ENCODE measurements around the gene BRSK2. TPM values are rescaled to one million over a fixed set of nuclear protein-coding genes. Genes with fewer than 3 reads are reported as not detected.
A peak's percentile ranks its signal among the peaks of the same experiment; 100 is the strongest.

The BRSK2 gene
- total RNA-seq, 2 experiments from 2014 or later, result 0.22 to 0.55 TPM

DNA sequence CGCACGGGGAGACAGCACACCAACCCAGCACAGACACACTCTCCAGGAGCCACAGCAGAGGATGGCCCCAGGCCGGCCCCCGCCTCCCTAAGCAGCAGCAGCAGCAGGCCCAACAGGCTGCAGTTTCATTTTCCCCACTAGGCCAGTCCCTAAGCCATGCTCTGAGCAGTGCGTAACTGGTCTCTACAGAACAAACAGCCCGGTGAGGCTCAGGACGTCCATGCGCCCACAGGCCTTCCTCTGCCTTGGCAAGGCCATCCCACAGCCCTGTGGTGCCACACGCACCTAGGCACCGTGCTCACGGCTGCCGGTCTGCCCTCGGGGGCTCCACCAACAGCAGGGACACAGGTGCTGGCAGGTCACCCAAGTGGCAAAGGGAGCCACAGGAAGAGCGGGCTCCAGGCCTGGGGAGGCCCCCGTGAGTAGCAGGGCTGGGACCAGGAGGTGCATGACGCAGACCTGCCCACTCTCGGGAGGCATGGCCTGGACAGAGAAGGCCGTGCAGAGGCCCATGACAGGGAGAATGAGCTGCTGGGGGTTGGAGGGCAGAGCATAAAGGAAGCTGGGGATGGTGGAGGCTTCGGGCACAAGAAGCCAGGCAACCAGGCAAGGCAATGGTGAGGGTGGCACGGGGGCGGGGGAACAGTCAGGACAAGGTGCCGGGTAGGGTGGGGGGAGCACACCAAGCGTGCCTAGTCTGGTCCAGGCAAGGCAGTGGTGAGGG, 98.3 kb downstream of the BRSK2 start:
- TF ChIP-seq, protein P1, sequence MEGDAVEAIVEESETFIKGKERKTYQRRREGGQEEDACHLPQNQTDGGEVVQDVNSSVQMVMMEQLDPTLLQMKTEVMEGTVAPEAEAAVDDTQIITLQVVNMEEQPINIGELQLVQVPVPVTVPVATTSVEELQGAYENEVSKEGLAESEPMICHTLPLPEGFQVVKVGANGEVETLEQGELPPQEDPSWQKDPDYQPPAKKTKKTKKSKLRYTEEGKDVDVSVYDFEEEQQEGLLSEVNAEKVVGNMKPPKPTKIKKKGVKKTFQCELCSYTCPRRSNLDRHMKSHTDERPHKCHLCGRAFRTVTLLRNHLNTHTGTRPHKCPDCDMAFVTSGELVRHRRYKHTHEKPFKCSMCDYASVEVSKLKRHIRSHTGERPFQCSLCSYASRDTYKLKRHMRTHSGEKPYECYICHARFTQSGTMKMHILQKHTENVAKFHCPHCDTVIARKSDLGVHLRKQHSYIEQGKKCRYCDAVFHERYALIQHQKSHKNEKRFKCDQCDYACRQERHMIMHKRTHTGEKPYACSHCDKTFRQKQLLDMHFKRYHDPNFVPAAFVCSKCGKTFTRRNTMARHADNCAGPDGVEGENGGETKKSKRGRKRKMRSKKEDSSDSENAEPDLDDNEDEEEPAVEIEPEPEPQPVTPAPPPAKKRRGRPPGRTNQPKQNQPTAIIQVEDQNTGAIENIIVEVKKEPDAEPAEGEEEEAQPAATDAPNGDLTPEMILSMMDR (IDR thresholded peaks at IDR 0.05), result no peak
- Histone ChIP-seq H3K4me1 (ENCODE audit: insufficient read depth, low read length) (peaks cover 63% of the 10 kb centered on the region), H3K27ac (ENCODE audit: low read depth in 1 of 2, low read length in 2 of 2) (no peak overlapping the region), H3K27me3 (ENCODE audit: control insufficient read depth in 1 of 2, insufficient read depth in 2 of 2, low read length in 2 of 2) (no peaks in the 10 kb centered on the region), H3K9me3 (ENCODE audit: control insufficient read depth in 1 of 2, insufficient read depth in 1 of 2, low read length in 2 of 2) (no peaks in the 10 kb centered on the region), H3K36me3 (ENCODE audit: insufficient read depth, low read length) (peaks cover 18% of the 10 kb centered on the region), H3K4me3 (ENCODE audit: low read length) (no peak overlapping the region)
- H3K27ac Mint-ChIP-seq, result peak overlapping the region; percentile 4
- intact Hi-C loops (cut with DNase I, micrococcal nuclease), result no loop called here
- ChIA-PET CTCF (no interaction called here), POLR2A (no interaction called here)
- ATAC-seq (ENCODE audit: poor library complexity) (no peak), DNase-seq (no peak)
- no peak overlapping the region for H3K4me3 Mint-ChIP-seq
- no peaks in the 10 kb centered on the region for H3K9me3 Mint-ChIP-seq
- peaks cover 10% of the 10 kb centered on the region for H3K36me3 Mint-ChIP-seq (ENCODE audit: low read depth)
- H3K27me3 Mint-ChIP-seq, result no peaks in the 10 kb centered on the region
- peaks cover 24% of the 10 kb centered on the region for H3K4me1 Mint-ChIP-seq (ENCODE audit: low read depth)

GRCh38 chr11:1488575-1489180, 98.9 kb downstream of the BRSK2 start:
- H3K27ac ChIP-seq (ENCODE audit: low read depth in 1 of 2, low read length in 2 of 2), result no peak overlapping the region
- TF ChIP-seq, protein P1 (IDR thresholded peaks at IDR 0.05), result no peak
- no peak overlapping the region for H3K4me3 ChIP-seq (ENCODE audit: low read length)
- H3K27me3 ChIP-seq (ENCODE audit: control insufficient read depth in 1 of 2, insufficient read depth in 2 of 2, low read length in 2 of 2), result no peaks in the 10 kb centered on the region
- no peaks in the 10 kb centered on the region for H3K27me3 Mint-ChIP-seq
- H3K4me1 ChIP-seq (ENCODE audit: insufficient read depth, low read length), result peaks cover 67% of the 10 kb centered on the region
- ATAC-seq (ENCODE audit: poor library complexity) (no peak), DNase-seq (no peak)
- H3K27ac Mint-ChIP-seq, result no peak overlapping the region
- H3K4me1 Mint-ChIP-seq (ENCODE audit: low read depth), result peaks cover 30% of the 10 kb centered on the region
- H3K4me3 Mint-ChIP-seq, result no peak overlapping the region
- ChIA-PET POLR2A (no interaction called here), CTCF (no interaction called here)
- H3K36me3 Mint-ChIP-seq (ENCODE audit: low read depth), result peaks cover 5% of the 10 kb centered on the region
- peaks cover 18% of the 10 kb centered on the region for H3K36me3 ChIP-seq (ENCODE audit: insufficient read depth, low read length)
- no peaks in the 10 kb centered on the region for H3K9me3 Mint-ChIP-seq
- H3K9me3 ChIP-seq (ENCODE audit: control insufficient read depth in 1 of 2, insufficient read depth in 1 of 2, low read length in 2 of 2), result no peaks in the 10 kb centered on the region
- intact Hi-C loops (cut with DNase I, micrococcal nuclease), result no loop called here

DNA sequence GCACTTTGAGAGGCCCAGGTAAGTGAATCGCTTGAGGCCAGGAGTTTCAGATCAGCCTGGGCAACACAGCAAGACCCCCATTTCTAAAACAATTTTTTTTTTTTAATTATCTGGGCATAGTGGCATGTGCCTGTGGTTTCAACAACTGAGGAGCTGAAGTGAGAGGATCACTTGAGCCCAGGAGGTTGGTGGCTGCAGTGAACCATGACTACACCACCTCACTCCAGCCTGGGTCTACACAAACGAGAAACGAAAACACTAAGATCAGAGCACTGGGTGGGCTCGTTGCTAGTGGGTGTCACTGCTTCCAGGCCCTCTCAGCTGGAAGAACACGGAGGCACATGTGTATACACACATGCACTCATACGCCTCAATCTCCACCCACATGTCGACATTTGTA, 100.9 kb downstream of the BRSK2 start:
- intact Hi-C loops (cut with DNase I, micrococcal nuclease), result no loop called here
- DNase-seq, result no peak
- Histone ChIP-seq H3K27me3 (ENCODE audit: control insufficient read depth in 1 of 2, insufficient read depth in 2 of 2, low read length in 2 of 2) (no peaks in the 10 kb centered on the region), H3K9me3 (ENCODE audit: control insufficient read depth in 1 of 2, insufficient read depth in 1 of 2, low read length in 2 of 2) (no peaks in the 10 kb centered on the region), H3K4me3 (ENCODE audit: low read length) (no peak overlapping the region), H3K27ac (ENCODE audit: low read depth in 1 of 2, low read length in 2 of 2) (no peak overlapping the region), H3K4me1 (ENCODE audit: insufficient read depth, low read length) (peaks cover 59% of the 10 kb centered on the region), H3K36me3 (ENCODE audit: insufficient read depth, low read length) (peaks cover 12% of the 10 kb centered on the region)
- no peaks in the 10 kb centered on the region for H3K27me3 Mint-ChIP-seq
- POLR2A ChIA-PET, result no interaction called here
- peaks cover 45% of the 10 kb centered on the region for H3K4me1 Mint-ChIP-seq (ENCODE audit: low read depth)
- no peak overlapping the region for H3K27ac Mint-ChIP-seq
- CTCF ChIA-PET, result no interaction called here
- no peaks in the 10 kb centered on the region for H3K36me3 Mint-ChIP-seq (ENCODE audit: low read depth)
- TF ChIP-seq, protein P1 (IDR thresholded peaks at IDR 0.05), result no peak
- H3K4me3 Mint-ChIP-seq, result no peak overlapping the region
- no peak for ATAC-seq (ENCODE audit: poor library complexity)
- H3K9me3 Mint-ChIP-seq, result no peaks in the 10 kb centered on the region
